NCI-H510A (cell line): Measurements from ENCODE around the gene GALNT9.
"Not testable (repeated sequence)": the region's sequence is repeated elsewhere in the genome, so short reads cannot be mapped to it uniquely, and the experiment has no call there.

ENCODE experiments used
- DNase-seq: peaks from one replicate; lab custom pipeline; 2025; lab: John Stamatoyannopoulos, UW

GALNT9 gene

DNA sequence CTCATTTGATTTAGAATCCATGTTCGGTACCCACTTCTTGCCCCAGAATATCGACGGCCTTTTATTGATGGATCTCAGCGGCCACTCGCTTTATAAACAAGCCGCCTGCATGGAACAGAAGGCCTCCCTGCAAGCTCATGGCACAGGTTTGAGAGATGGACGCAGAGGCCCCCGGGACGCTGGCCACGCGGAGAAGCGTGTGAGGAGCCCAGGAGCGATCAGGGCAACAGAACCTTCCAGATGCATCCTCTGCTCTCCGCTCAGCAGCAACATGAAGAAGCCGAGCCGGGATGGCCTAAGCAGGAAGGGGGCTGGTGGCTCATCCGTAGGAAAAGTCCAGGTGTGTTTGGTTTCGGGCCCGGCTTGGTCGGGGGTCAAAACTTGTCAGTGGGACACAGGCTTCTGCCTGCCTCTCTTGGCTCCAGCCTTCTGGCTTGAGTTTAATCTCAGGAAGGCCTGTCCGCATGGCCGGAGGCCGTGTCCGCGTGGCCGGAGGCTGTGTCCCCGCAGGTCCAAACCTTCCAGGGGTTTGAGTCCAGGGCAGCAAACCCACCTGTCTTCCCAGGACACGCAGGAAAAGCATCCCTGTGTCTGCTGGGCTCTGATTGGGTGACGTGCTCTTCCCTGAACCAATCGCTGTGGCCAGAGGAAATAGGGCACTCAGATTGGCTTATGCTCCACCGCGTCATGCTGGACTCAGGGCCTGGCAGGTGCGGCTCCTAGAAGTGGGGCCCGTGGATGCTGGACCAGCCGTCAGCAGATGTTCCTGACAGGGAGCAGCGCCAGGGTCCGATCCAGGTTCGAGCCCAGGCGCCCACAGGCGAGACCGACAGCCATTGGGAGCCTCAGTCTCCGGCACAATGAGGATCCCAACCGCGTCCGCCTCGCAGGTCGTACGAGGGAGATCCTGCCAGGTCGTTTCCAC, 65.0 kb downstream of the GALNT9 start:
- DNase-seq = no peak

DNA sequence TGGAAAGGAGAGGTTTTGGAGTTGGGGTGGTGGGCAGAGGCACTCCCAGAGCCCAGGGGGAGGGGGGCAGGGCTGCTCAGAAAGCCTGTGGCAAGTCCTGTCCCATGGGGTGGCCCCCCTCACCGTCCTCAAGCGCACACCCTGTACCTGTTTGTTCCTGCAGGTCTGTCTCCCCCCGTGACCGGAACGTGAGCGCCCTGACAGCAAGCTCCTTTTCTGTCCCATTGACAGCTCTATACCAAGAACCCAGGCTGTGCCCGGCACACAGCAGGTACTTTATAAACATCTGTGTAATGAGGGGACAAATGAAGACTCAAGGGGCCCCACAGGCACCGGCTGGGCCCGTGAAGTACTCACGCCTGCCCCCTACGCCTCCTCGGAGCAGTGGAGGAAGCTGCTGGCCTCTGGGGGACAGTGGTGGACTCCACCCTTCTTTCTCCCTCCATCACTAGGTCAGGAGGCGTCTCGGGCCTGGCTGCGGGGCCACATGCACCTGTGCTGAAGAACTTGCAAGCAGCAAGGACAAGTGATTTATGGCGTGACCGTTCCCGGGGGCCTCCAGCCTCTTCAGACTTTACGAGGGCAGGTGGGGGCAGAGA, 65.8 kb downstream of the GALNT9 start:
- DNase-seq = no peak

DNA sequence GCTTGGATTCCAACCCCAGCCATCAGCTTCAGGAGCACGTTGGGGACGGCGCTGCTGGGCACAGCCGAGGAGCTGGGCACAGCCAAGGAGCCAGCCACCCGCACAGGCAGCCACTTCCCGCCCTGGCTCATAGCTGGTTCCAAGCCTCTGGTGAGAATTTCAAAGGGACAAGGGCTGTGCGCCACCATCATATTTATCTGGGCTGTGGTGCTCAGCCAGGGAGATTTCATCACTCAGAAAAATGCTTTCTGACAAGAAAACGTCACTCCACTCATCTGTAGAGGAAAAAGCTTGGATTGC, 66.4 kb downstream of the GALNT9 start:
- DNase-seq = no peak

DNA sequence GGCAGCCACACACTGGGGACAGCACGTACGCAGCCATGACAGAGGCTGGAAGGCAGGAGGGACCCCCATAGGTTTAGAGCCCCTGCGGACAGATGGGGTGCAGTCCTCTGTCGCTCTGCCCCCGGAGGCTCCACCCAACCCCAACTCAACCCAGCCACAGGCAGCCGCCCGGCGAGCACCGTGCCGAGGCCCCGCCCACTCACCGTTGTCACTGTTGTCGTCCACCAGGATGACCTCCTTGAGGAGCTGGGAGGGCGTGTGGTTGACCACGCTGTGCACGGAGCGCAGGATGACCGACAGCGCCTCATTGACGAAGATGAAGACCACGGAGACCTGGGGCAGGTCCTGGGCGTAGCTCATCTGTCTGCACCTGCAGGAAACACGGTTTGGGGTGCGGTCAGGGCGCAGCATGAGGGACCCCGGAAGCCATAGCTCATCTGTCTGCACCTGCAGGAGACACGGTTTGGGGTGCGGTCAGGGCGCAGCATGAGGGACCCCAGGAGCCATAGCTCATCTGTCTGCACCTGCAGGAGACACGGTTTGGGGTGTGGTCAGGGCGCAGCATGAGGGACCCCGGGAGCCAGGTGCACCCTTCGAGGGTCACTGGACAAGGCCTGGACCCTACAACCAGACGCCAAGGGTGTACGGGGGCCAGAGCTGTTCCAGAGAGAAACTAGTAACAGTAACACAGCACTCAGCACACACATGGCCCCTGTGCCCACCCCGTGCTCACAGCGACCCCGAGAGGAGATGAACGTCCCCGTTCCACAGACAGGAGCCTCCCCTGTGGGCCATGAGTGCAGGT, 66.9 kb downstream of the GALNT9 start:
- no peak for DNase-seq

DNA sequence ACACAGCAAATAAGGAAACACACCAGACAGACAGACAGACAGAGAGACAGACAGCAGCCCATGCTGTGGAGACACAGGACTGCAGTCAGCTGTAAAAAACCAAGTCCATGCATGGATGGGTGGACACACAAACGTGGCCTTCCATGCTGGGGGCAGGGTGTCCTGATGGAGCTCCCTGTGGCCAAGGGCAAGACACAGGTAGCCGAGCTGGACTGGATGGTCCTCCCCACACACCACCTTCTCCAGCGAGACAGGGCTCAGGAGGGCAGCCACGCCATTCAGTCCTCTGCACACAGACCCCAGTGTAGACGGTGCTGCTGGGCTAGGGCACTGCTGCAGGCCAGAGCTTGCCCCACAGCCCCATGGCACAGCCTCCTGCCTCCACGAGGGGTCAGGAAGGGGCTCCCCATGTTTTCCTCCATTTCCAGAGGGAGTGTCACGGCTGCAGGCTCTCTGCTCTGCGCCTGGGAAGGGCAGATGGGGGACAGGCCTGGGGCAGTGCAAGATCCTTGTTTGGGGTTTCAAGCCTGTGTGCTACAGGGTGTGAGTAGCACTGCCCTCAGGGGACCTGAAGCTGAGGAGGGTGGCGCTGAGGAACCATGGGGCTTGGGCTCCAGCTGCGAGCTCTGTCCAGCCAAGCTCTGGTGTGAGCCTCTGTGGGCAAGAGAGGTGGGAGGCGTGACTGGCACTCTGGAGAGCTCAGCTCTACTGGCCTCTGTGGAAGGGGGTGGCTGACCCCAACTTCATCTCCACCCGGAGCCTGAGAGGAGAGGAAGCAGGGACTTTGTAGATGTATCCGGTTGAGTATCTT, 67.9 kb downstream of the GALNT9 start:
- no peak for DNase-seq

DNA sequence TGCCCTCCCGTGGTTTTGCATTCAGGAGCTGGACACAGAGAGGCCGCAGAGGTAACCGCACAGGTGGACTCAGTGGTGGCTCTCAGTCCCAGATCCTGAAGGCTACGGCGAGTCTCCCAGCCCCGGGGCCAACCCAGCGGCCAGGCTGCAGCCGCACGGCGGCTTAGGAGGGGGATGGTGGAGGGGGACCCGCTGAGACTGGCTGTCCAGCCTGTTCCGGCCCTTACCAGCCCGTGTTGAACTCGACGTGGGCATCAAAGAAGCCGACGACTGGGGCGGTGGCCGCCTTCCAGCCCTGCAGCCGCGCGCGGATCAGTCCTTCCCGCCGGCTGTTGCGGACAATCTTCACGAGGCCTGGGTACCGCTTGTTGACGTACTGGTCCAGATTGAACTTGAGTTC, 68.7 kb downstream of the GALNT9 start:
- DNase-seq = no peak

DNA sequence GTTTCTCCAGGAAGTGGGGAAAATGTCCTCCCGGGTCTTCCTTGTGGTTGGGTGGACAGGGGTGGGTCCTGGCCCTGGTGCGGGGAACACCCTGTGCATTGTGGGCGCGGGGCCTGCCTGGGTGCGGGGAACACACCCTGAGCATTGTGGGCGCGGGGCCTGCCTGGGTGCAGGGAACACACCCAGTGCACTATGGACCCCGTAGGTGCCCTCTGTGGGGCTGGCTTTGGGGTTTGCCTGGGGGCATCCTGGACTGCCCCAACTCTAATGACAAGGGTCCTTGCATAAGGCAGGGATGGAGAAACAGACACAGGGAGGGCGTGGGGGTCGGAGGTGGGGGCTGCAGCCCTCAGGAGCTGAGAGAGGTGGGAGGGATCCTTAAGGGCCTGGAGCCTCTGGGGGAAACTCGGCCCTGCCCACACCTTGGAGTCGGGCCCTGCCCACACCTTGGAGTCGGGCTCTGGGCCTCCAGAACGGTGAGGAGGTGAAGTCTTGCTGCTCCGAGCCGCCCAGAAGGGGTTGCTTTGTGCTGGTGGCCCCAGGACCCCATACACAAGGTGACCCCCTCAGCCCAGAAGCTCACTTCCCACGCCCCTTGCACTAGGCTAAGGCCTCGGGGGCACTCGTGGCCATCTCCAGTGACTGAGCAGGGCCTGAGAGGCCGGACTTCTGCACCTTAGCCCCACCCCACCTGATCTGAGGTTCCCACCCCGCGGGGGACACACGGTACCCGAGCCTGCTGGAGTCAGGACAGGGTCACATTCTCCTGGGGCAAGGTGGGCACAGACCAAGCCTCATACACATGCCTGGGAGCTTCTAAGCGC, 69.3 kb downstream of the GALNT9 start:
- no peak for DNase-seq

DNA sequence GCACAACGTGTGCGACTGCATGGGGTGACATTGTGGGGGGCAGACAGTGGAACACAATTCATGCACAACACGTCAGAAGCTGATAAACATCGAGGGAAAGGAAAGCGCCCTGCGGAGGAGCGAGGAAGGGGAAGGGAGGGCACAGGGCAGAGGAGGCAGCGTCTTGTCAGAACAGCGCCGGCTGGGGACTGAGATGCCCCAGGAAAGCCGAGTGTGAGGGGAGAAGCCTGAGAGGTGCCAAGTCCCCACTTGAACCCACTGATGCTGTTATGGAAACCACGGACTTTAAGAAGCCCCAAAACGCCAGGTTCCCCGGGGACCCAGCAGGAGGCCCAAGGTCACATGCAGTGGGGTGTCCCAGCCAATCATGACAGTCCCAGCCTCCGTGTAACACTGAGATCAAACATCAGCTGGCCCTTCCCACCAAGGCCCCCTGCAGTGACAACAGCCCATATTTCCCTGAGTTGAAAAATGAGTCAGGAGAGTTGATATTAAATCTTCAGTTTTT, 70.0 kb downstream of the GALNT9 start:
- no peak for DNase-seq

DNA sequence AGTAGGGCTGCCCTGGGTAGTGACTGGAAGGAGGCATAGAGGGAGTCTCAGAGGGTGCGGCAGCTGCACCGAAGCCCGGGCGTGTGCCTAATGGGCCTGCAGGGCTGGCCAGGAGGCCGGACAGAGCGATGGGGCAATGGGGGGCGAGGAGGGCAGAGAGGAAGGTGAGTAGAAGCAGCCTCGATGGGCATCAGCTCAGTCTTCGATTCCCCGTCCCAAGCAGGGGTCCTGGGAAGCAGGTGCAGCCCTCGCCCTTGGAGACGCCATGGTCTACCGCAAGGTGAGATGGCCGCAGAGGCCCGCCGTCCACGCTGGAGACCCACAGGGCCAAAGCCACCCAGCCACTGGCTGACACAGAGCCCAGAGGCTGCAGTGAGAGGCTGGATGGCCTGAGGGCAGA, 70.8 kb downstream of the GALNT9 start:
- DNase-seq = no peak

DNA sequence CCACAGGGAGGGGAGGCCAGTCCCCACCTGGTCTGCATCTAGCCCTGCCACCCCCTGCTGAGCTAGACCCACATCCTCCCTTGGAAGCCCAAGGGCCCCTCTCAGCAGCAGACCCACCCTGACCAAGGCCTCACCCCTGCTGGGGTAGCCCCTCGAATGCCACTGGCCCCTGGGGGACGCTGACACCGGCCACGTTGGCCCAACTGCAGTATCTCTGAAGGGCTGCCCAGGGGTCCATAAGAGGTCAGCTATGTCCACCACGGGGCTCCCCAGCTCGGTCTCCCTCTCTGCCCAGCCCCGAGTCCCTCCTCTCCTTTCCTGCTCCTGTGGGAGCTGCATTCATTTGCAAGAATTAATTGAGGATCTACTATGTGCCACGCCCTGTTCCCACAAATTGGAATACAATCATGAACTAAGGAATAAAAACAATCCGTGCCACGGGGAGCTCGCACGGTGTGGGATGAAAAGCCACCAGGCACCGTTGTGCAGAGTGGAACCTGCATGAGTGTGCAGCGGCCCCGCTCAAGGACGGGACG, 71.4 kb downstream of the GALNT9 start:
- DNase-seq = no peak

DNA sequence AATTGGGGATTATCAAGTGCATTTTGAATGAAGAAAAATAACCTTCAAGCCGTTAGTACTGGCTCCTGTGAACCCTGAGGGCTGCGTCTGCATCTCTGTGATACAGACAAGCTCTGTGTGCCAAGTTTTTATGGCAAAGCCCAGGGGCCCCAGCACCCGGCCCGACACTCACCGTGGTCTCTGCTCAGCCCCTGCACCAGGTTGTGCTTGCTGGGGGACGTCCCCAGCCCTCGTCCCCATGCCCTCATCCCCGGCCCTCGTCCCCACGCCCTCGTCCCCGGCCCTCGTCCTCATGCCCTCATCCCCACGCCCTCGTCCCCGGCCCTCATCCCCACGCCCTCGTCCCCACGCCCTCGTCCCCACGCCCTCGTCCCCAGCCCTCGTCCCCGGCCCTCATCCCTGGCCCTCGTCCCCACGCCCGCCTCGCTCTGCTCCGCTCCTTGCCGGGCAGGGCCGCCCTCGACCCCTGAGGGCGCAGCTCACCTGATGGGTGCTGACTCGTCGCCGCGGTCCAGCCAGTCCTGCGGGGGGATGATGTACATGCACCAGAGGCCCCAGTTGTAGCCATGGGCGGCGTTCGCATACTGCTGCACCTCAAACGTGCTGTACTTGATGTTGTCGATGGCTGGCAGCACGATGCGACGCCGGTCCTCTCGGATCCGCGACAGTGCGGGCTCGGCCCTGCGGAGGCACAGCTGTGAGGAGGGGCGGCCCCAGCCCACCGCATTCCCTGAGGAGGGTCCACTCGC, 72.0 kb downstream of the GALNT9 start:
- no peak for DNase-seq

DNA sequence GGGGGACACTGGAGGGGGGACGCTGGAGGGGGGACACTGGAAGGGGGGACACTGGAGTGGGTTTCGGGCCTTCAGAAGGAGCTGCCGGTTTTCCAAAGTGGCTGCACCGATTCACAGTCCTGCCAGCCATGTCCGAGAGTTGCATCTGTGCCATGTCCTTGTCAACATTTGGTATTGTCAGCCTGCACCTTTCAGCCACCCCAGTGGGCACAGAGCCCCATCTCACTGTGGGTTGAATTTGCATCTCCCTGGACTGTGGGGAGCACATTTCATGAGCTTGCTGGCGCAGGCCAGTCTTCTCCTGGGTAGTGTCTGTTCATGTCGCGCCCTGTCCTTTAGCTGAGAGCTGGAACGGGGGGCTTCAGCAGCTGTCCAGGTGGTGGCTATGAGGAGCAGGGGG, 72.7 kb downstream of the GALNT9 start:
- DNase-seq = no peak

DNA sequence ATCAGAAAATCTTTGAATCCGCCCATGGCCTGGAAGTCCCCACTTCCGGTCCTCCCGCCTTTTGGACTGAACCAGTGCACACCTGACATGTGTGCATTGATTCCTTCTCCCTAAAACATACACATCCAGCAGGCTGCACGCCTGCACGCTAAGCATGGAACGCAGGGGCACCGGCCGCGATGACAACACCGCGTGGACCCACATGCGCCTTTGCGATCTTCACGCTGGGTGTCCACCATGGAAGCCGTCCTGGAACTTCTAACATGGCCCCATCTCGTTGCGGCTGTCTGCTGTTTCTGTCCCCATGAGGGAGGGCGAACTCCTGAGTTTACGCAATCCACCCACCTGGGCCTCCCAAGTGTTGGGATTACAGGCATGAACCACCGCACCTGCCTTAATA, 73.7 kb downstream of the GALNT9 start:
- no peak for DNase-seq

DNA sequence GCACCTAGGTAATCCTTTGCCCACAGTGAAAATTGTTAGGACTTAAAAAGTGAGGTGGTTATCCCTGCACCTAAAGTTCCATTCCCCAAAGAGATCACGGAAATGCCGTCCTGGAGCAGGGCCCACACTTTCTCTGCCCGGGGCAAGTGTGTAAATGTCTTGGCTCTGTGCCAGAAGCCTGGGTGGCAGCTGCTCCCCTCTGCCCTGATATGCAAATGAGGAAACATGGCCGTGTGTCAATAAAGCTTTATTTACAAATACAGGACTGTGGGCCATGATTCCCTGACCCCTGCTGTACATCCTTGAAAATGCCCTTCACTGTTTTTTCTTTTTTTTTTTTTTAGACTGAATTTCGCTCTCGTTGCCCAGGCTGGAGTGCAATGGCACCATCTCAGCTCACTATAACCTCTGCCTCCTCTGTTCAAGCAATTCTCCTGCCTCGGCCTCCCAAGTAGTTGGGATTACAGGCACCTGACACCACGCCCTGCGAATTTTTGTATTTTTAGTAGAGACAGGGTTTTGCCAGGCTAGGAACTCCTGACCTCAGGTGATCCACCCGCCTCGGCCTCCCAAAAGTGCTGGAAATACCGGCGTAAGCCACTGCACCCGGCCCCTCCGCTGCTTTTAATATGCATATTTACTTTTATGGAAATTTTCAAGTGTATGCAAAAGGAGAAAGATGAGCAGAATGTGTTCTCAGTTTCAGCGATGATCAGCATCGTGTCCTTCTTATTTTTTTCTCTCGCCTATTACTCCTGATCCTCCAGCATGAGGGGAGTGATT, 75.5 kb downstream of the GALNT9 start:
- no peak for DNase-seq

DNA sequence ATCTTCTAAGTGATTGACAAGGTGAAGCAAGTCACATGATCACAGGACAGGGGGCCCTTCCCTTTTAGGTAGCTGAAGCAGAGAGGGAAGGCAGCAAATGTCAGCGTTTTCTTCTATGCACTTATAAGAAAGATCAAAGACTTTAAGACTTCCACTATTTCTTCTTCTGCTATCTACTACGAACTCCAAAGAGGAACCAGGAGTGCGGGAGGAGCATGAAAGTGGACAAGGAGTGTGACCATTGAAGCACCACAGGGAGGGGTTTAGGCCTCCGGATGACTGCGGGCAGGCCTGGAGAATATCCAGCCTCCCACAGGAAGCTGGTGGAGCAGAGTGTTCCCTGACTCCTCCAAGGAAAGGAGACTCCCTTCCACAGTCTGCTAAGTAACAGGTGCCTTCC, 76.4 kb downstream of the GALNT9 start:
- not testable (repeated sequence) for DNase-seq

DNA sequence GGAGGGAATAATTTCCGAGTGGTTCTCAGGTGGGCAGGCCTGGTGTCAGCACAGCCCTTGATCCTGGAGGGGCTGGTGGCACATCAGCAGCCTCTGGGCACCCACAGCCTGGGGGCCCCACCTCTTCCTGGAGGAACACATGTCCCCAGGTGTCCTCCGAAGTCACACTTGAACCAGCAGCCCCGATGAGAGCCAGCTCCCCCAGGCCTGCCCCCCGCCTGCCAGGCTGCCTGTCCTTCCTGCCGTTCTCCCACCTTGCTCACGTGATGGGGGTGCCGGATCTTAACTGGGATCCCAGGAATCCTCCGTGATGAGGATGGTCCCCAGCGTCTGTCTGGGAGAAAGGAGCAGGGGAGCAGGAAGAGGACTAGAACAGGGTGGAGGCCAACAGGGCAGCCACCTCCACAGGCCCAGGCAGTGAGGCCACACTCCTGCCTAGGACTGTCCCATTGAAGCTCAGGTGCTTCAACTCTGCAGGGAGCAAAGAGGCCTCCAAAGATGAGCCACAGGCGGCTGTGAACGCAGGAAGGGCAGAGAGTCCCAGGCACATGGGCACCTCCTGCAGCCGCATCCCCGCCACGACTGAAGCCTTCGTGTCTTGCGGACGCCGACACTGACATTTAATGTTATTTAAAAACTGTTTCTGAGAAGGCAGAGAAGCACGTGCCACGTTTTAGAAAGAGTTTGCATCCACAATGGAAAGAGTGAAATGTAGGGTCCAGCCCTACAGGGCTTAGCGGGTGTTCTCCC, 77.5 kb downstream of the GALNT9 start:
- DNase-seq = no peak

DNA sequence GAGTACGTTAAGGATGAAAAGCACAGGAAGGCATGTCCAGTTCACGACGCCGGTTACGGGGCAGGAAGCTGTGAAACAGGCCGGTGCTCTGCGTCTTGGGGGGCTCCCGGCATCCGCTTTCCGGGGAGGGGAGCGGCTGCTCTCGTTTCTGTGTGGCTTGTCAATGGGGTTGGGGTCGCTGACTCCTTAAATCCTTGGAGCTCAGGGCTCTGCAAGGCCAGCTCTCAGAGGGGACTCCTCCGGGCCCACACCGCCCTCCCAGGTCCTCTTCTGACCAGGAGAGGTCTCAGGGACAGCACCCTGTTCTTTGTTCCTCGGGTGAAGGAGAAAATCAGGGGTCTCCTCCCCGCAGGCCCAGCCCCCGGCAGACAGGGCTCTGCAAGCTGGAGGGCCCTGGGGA, 78.1 kb downstream of the GALNT9 start:
- DNase-seq = no peak

DNA sequence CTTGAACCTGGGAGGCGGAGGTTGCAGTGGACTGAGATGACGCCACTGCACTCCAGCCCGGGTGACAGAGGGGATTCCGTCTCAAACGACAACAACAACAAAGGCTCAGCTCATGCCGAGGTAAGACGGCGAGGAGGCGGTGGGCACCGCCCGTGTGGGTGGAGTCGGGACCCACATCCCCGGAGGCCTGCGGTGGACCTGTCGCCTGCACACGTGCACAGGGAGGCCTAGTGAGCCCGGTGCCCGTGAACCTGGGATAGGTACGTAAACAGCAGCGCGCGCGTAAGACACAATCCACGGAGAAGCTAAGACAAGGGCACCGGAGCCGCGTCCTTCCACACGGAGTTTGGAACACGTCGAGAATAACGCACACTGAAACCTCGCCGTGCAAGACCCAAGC, 78.7 kb downstream of the GALNT9 start:
- no peak for DNase-seq
